A549 (cell line): ENCODE results near the gene LRTM2. TPM values are rescaled to one million over a fixed set of nuclear protein-coding genes. Genes with fewer than 3 reads are reported as not detected.

ENCODE experiments used
- ATAC-seq, 2 experiments: fragments of 200-7000 bp in 1 of 2; fragments of >200 bp in 1 of 2; cut with Nextera tagmentation in 1 of 2; cut with Tn5 transposase in 1 of 2; 3 replicates each; pipeline versions ENCODE4 v1.8.0 to v1.9.1; 2018 to 2020; ENCODE audit warnings: mild to moderate bottlenecking in 1 of 2, moderate library complexity in 1 of 2
- CTCF ChIA-PET: fragments of 300-600 bp; sonication (Branson Sonifier 250); formaldehyde crosslinking; extraction: SDS; loops from one replicate; lab custom pipeline; 2021; ENCODE audit warnings: antibody characterized with exemption, inconsistent platforms; lab: Yijun Ruan, JAX
- POLR2A ChIA-PET: fragments of 350-600 bp; formaldehyde crosslinking; extraction: SDS; loops from one replicate; lab custom pipeline; 2021; ENCODE audit warnings: antibody characterized with exemption, inconsistent platforms; lab: Yijun Ruan, JAX
- DNase-seq, 2 experiments: peaks; one replicate each; pipeline versions ENCODE4 v3.0.0 to v3.0.0-alpha.2; 2011 to 2016; ENCODE audit warnings: low read depth in 1 of 2, low spot score in 1 of 2
- FAIRE-seq: peaks from 2 replicates; lab custom pipeline; 2011; peaks lifted over from hg19 to GRCh38; lab: Jason Lieb, UNC
- H3K27ac ChIP-seq, 2 experiments: fragments of >200 bp; sonication (Bioruptor Twin); formaldehyde crosslinking; 3 replicates each; pipeline ENCODE4 v1.5.1; 2016 to 2017
- H3K4me1 ChIP-seq: fragments of >200 bp; sonication (Bioruptor Twin); formaldehyde crosslinking; 3 replicates; pipeline ENCODE4 v1.6.1; 2016
- H3K4me2 ChIP-seq: fragments of >200 bp; sonication (Bioruptor Twin); formaldehyde crosslinking; 3 replicates; pipeline ENCODE4 v1.6.1; 2016
- H3K4me3 ChIP-seq: fragments of >200 bp; sonication (Bioruptor Twin); formaldehyde crosslinking; 3 replicates; pipeline ENCODE4 v1.5.1; 2016
- H3K9me3 ChIP-seq: fragments of >200 bp; sonication (Bioruptor Twin); formaldehyde crosslinking; 3 replicates; pipeline ENCODE4 v1.6.1; 2016
- BCL3 ChIP-seq: fragments of >200 bp; sonication (Bioruptor Twin); formaldehyde crosslinking; IDR thresholded peaks from 3 replicates; pipeline ENCODE4 v1.6.1; 2016
- CBX8 ChIP-seq: fragments of 200-600 bp; sonication (generic); IDR thresholded peaks from 2 replicates; pipeline ENCODE4 v1.6.1; 2016
- CEBPB ChIP-seq, 2 experiments: fragments of >200 bp in 1 of 2; sonication (Bioruptor Twin) in 1 of 2; formaldehyde crosslinking in 1 of 2; IDR thresholded peaks; 2 replicates each; pipeline ENCODE4 v1.6.1; 2012 to 2016
- EHF ChIP-seq: fragments of 250-450 bp; sonication (Bioruptor Pico); IDR thresholded peaks from 2 replicates; pipeline ENCODE4 v1.5.0; 2020; ENCODE audit warnings: mild to moderate bottlenecking
- EHMT2 ChIP-seq: fragments of 200-600 bp; sonication (generic); IDR thresholded peaks from 2 replicates; pipeline ENCODE4 v1.6.1; 2016; ENCODE audit warnings: antibody characterized with exemption, low read depth, mild to moderate bottlenecking, moderate library complexity
- HEYL ChIP-seq: fragments of 250-450 bp; sonication (Bioruptor Pico); IDR thresholded peaks from 2 replicates; pipeline ENCODE4 v1.8.0; 2021; ENCODE audit warnings: mild to moderate bottlenecking, moderate library complexity
- HOXB13 ChIP-seq: fragments of 250-450 bp; sonication (Bioruptor Pico); IDR thresholded peaks from 2 replicates; pipeline ENCODE4 v1.5.0; 2020; ENCODE audit warnings: low read depth, mild to moderate bottlenecking, moderate library complexity
- JUN ChIP-seq, 2 experiments: fragments of >200 bp; sonication (Bioruptor Twin); formaldehyde crosslinking; IDR thresholded peaks; 2 replicates in 1 of 2; 3 replicates in 1 of 2; pipeline ENCODE4 v1.6.1; 2016 to 2017
- JUNB ChIP-seq: fragments of >200 bp; sonication (Bioruptor Twin); formaldehyde crosslinking; IDR thresholded peaks from 2 replicates; pipeline ENCODE4 v1.6.1; 2016
- KDM5A ChIP-seq: fragments of 200-600 bp; sonication (generic); IDR thresholded peaks from 2 replicates; pipeline ENCODE4 v1.6.1; 2016; ENCODE audit warnings: antibody characterized with exemption, mild to moderate bottlenecking
- NPAS2 ChIP-seq: fragments of 250-450 bp; sonication (Bioruptor Pico); IDR thresholded peaks from 2 replicates; pipeline ENCODE4 v1.8.0; 2022; ENCODE audit warnings: mild to moderate bottlenecking, moderate library complexity, borderline replicate concordance
- POLR2AphosphoS2 ChIP-seq: conservative IDR thresholded peaks from 2 replicates; pipeline ENCODE4 v1.6.1; 2012; ENCODE audit warnings: low read length, improper control_type of control experiment, inconsistent platforms
- RARB ChIP-seq: fragments of 250-450 bp; sonication (Bioruptor Pico); IDR thresholded peaks from 2 replicates; pipeline ENCODE4 v1.8.0; 2021; ENCODE audit warnings: mild to moderate bottlenecking, moderate library complexity
- TP53 ChIP-seq: fragments of 250-450 bp; sonication (Bioruptor Pico); IDR thresholded peaks from 2 replicates; pipeline ENCODE4 v1.5.0; 2021; ENCODE audit warnings: mild to moderate bottlenecking, moderate library complexity
- WGBS: methylation state at CpG from one replicate; pipeline ENCODE4 v1.1.6; 2017; ENCODE audit errors: missing lambda C conversion rate; 5-methylcytosine and 5-hydroxymethylcytosine counted together
- polyA plus RNA-seq, 4 experiments: library from polyadenylated mRNA; depleted of rRNA in 3 of 4; stranded (reverse); fragments of >200 nt; fragmentation: RNase III in 1 of 4; extraction: RNeasy Plus Mini Kit Qiagen cat#74134 plus additional on column Dnase treatment in 1 of 4; gene quantifications; 2 replicates in 3 of 4; 3 replicates in 1 of 4; pipeline ENCODE4 v1.2.3, GENCODE V29; 2011 to 2017
- TF ChIP-seq, protein P1 (sequence below): fragments of >200 bp; sonication (Bioruptor Twin); formaldehyde crosslinking; IDR thresholded peaks from 3 replicates; pipeline ENCODE4 v1.5.1; 2016

The LRTM2 gene
- polyA plus RNA-seq, 2 of the 4 experiments (the other 2 are of a cell fraction): not detected

DNA sequence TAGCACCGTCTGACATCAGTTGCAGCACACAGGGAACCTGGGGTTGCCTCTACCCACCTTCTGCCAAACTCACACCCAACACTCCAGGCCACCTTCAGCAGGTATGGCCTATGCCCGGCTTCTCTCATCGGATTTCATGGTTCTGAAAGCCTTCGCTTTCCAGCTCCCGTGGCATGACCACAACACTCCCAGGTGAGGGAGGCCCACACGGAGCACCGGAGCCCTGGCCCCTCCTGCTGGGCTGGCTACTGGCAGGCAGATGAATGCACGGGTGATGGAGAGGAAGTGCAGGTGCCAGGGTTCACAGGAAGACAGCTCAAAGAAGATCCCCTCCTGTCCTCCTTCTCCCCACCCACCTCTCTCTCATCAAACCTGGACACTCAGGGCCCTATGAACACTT lies 60.9 kb downstream of the LRTM2 start:
- no peaks in the 10 kb centered on the region for H3K4me1 ChIP-seq
- ATAC-seq: no peak
- TF ChIP-seq JUN (IDR thresholded peaks at IDR 0.05) (no peak), BCL3 (no peak), CBX8 (no peak), NPAS2 (CRISPR knock-in tag) (no peak), KDM5A (no peak), HOXB13 (CRISPR knock-in tag) (no peak), HEYL (CRISPR knock-in tag) (no peak), RARB (CRISPR knock-in tag) (no peak), CEBPB (IDR thresholded peaks at IDR 0.05) (no peak), EHF (CRISPR knock-in tag) (no peak)
- TF ChIP-seq, all 56 proteins: peak for 0
- CTCF ChIA-PET: interaction anchor here (1.0 to 2.4 kb wide), 2 partner anchors 22 to 59 kb away, joined by 4 to 7 read pairs; no protein-coding TSS in a partner anchor
- Histone ChIP-seq H3K27ac (no peak overlapping the region), H3K9me3 (no peaks in the 10 kb centered on the region), H3K4me3 (no peak overlapping the region), H3K4me2 (no peak overlapping the region)
- WGBS: 54% methylated on average over 8 of the region's 8 CpGs
- POLR2A ChIA-PET: no interaction called here
- FAIRE-seq (no peak), DNase-seq (no peak)

DNA sequence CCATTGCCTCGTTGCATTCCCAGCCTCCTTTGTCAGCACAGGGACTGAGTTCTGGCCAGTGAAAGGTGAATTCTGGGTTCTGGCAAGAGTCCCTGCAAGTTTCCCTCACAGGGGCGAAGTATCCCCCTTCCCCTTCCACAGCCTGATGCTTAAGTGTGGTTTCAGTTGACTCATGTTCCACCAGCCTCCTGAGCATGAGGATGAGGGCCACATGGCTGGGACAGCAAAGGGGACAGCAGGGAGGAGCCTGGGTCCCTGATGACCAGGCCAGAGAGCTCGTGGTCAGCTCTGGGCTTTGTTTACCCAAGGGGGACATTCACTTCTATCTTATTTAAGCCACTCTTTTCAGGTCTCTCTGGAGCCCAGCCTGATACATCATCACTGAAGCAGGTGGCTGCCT lies 61.6 kb downstream of the LRTM2 start:
- ChIA-PET POLR2A (no interaction called here), CTCF (interaction anchor here (1.0 to 2.4 kb wide), 2 partner anchors 23 to 58 kb away, joined by 4 to 7 read pairs; no protein-coding TSS in a partner anchor)
- 15% methylated on average over 3 of the region's 3 CpGs for WGBS
- no peaks in the 10 kb centered on the region for H3K4me1 ChIP-seq
- no peak for ATAC-seq
- no peak for FAIRE-seq
- DNase-seq: no peak
- no peak overlapping the region for H3K4me3 ChIP-seq
- no peak overlapping the region for H3K4me2 ChIP-seq
- no peak overlapping the region for H3K27ac ChIP-seq
- no peak for TF ChIP-seq JUNB
- no peaks in the 10 kb centered on the region for H3K9me3 ChIP-seq

- FAIRE-seq: no peak
- TF ChIP-seq, protein P1, sequence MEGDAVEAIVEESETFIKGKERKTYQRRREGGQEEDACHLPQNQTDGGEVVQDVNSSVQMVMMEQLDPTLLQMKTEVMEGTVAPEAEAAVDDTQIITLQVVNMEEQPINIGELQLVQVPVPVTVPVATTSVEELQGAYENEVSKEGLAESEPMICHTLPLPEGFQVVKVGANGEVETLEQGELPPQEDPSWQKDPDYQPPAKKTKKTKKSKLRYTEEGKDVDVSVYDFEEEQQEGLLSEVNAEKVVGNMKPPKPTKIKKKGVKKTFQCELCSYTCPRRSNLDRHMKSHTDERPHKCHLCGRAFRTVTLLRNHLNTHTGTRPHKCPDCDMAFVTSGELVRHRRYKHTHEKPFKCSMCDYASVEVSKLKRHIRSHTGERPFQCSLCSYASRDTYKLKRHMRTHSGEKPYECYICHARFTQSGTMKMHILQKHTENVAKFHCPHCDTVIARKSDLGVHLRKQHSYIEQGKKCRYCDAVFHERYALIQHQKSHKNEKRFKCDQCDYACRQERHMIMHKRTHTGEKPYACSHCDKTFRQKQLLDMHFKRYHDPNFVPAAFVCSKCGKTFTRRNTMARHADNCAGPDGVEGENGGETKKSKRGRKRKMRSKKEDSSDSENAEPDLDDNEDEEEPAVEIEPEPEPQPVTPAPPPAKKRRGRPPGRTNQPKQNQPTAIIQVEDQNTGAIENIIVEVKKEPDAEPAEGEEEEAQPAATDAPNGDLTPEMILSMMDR: no peak
- TF ChIP-seq POLR2AphosphoS2 (no peak), EHMT2 (no peak), TP53 (no peak)
- 33% methylated on average over 7 of the region's 8 CpGs for WGBS
Measured at GRCh38 chr12:1882405-1882804, 62.0 kb downstream of the LRTM2 start.

GRCh38 chr12:1882850-1883470 lies 62.6 kb downstream of the LRTM2 start:
- no peak for FAIRE-seq
- no peaks in the 10 kb centered on the region for H3K4me1 ChIP-seq
- no peak for TF ChIP-seq NPAS2 (CRISPR knock-in tag)
- TF ChIP-seq, all 56 proteins: peak for 0
- ChIA-PET CTCF (interaction anchor here (2.4 kb wide), 1 partner anchor 57 kb away, joined by 7 read pairs; no protein-coding TSS in a partner anchor), POLR2A (no interaction called here)
- DNase-seq (no peak), ATAC-seq (no peak)
- 50% methylated on average over 17 of the region's 19 CpGs for WGBS
- H3K9me3 ChIP-seq: no peaks in the 10 kb centered on the region
- no peak overlapping the region for H3K27ac ChIP-seq
- H3K4me2 ChIP-seq: no peak overlapping the region
- H3K4me3 ChIP-seq: no peak overlapping the region

More at GRCh38 chr12:1882405-1882804, 62.0 kb downstream of the LRTM2 start:
- no peaks in the 10 kb centered on the region for H3K9me3 ChIP-seq
- ChIA-PET POLR2A (no interaction called here), CTCF (interaction anchor here (1.0 to 2.4 kb wide), 2 partner anchors 24 to 58 kb away, joined by 4 to 7 read pairs; no protein-coding TSS in a partner anchor)
- DNase-seq: no peak
- no peak for ATAC-seq
- no peak overlapping the region for H3K4me3 ChIP-seq
- H3K27ac ChIP-seq: no peak overlapping the region
- H3K4me2 ChIP-seq: no peak overlapping the region
- H3K4me1 ChIP-seq: no peaks in the 10 kb centered on the region
